ENCODE results near the gene NTRK1.
A peak's percentile ranks its signal among the peaks of the same experiment; 100 is the strongest.

Gene NTRK1

GRCh38 chr1:156815307-156815826, 45.3 kb upstream of the NTRK1 start:
- no peak for TF ChIP-seq POLR2AphosphoS5 (IDR thresholded peaks at IDR 0.05; ENCODE audit: low read depth)
- no peak for TF ChIP-seq CTCF (IDR thresholded peaks at IDR 0.05; ENCODE audit: insufficient read depth, low read length)
- no peak for TF ChIP-seq SPI1 (IDR thresholded peaks at IDR 0.05; ENCODE audit: borderline replicate concordance, low read depth)
- no peak for TF ChIP-seq GABPA (IDR thresholded peaks at IDR 0.05; ENCODE audit: low read depth)
- no peak overlapping the region for H3K4me3 ChIP-seq (replicated peaks; ENCODE audit: insufficient read depth, low read length)
- no peak overlapping the region for H3K27ac ChIP-seq (replicated peaks)
- no peak for DNase-seq (ENCODE audit: low read depth in 1 of 2, low spot score in 1 of 2)
- H3K27me3 ChIP-seq (ENCODE audit: insufficient read depth, poor library complexity, severe bottlenecking): peaks cover 3% of the 10 kb centered on the region

- Histone ChIP-seq H3K4me3 (replicated peaks; ENCODE audit: insufficient read depth, low read length) (no peak overlapping the region), H3K27me3 (ENCODE audit: insufficient read depth, poor library complexity, severe bottlenecking) (peaks cover 3% of the 10 kb centered on the region), H3K27ac (replicated peaks) (no peak overlapping the region)
- no peak for TF ChIP-seq SPI1 (IDR thresholded peaks at IDR 0.05; ENCODE audit: borderline replicate concordance, low read depth)
- TF ChIP-seq CTCF (IDR thresholded peaks at IDR 0.05; ENCODE audit: insufficient read depth, low read length): no peak
- TF ChIP-seq GABPA (IDR thresholded peaks at IDR 0.05; ENCODE audit: low read depth): no peak
- no peak for TF ChIP-seq REST (IDR thresholded peaks at IDR 0.05; ENCODE audit: insufficient replicate concordance, low read depth)
- TF ChIP-seq POLR2AphosphoS5 (IDR thresholded peaks at IDR 0.05; ENCODE audit: low read depth): no peak
- no peak for DNase-seq (ENCODE audit: low read depth in 1 of 2, low spot score in 1 of 2)
Measured at GRCh38 chr1:156815961-156816422, 44.7 kb upstream of the NTRK1 start.

- H3K27me3 ChIP-seq (ENCODE audit: insufficient read depth, poor library complexity, severe bottlenecking): peaks cover 5% of the 10 kb centered on the region
- H3K4me3 ChIP-seq (replicated peaks; ENCODE audit: insufficient read depth, low read length): no peak within 1 kb of the TSS
- no peak for TF ChIP-seq SPI1 (IDR thresholded peaks at IDR 0.05; ENCODE audit: borderline replicate concordance, low read depth)
- TF ChIP-seq GABPA (IDR thresholded peaks at IDR 0.05; ENCODE audit: low read depth): peak; percentile 27; the same call in 1 of the 2 replicates
- no peak for TF ChIP-seq REST (IDR thresholded peaks at IDR 0.05; ENCODE audit: insufficient replicate concordance, low read depth)
- no peak for TF ChIP-seq CTCF (IDR thresholded peaks at IDR 0.05; ENCODE audit: insufficient read depth, low read length)
- no peak for TF ChIP-seq POLR2AphosphoS5 (IDR thresholded peaks at IDR 0.05; ENCODE audit: low read depth)
- no peak within 1 kb of the TSS for H3K27ac ChIP-seq (replicated peaks)
- peak; percentile 47 to 48 for DNase-seq (ENCODE audit: low read depth in 1 of 2, low spot score in 1 of 2)
Measured at GRCh38 chr1:156816561-156817328, 43.9 kb upstream of the NTRK1 start, which contains the start of gene SH2D2A. TSS of gene SH2D2A (minus strand) at chr1:156816848. CDS start at chr1:156816708, 140 bp downstream.
